AG04450 (cell line): ENCODE measurements around the gene GALNT9. TPM values are rescaled to one million over a fixed set of nuclear protein-coding genes. Genes with fewer than 3 reads are reported as not detected.

Experiments
- CTCF ChIA-PET: fragments of 300-600, 350-600 bp; formaldehyde crosslinking; extraction: SDS; loops from one replicate; lab custom pipeline; 2022; ENCODE audit warnings: antibody characterized with exemption, inconsistent platforms; lab: Charles Lee
- POLR2A ChIA-PET: fragments of 350-600 bp; formaldehyde crosslinking; extraction: SDS; loops from one replicate; lab custom pipeline; 2021; ENCODE audit warnings: antibody characterized with exemption, inconsistent platforms; lab: Yijun Ruan, JAX
- DNase-seq: peaks from one replicate; pipeline ENCODE4 v3.0.0-alpha.2; 2011; ENCODE audit warnings: low read depth, low spot score
- H3K27ac ChIP-seq: one replicate; pipeline ENCODE4 v1.5.1; 2012; ENCODE audit warnings: low read depth, low read length, control low read depth
- H3K27me3 ChIP-seq: one replicate; pipeline ENCODE4 v1.6.0; 2012; ENCODE audit warnings: low read length; ENCODE audit not compliant: control insufficient read depth, insufficient read depth
- H3K4me3 ChIP-seq: 2 replicates; pipeline ENCODE4 v1.5.1; 2011; ENCODE audit warnings: mild to moderate bottlenecking, low read depth, low read length, control low read depth
- H3K9me3 ChIP-seq: 2 replicates; pipeline ENCODE4 v1.5.1; 2012; ENCODE audit warnings: low read length; ENCODE audit not compliant: control insufficient read depth, insufficient read depth
- polyA plus RNA-seq: library from polyadenylated mRNA; depleted of rRNA; stranded (reverse); fragments of >200 nt; gene quantifications from 2 replicates; pipeline ENCODE4 v1.2.3, GENCODE V29; 2011
- TF ChIP-seq, protein P1 (sequence below): IDR thresholded peaks from 2 replicates; pipeline ENCODE4 v1.5.1; 2011; ENCODE audit warnings: low read depth, low read length, control low read depth, inconsistent platforms

GALNT9 gene
- polyA plus RNA-seq, 1 experiment = not detected

DNA sequence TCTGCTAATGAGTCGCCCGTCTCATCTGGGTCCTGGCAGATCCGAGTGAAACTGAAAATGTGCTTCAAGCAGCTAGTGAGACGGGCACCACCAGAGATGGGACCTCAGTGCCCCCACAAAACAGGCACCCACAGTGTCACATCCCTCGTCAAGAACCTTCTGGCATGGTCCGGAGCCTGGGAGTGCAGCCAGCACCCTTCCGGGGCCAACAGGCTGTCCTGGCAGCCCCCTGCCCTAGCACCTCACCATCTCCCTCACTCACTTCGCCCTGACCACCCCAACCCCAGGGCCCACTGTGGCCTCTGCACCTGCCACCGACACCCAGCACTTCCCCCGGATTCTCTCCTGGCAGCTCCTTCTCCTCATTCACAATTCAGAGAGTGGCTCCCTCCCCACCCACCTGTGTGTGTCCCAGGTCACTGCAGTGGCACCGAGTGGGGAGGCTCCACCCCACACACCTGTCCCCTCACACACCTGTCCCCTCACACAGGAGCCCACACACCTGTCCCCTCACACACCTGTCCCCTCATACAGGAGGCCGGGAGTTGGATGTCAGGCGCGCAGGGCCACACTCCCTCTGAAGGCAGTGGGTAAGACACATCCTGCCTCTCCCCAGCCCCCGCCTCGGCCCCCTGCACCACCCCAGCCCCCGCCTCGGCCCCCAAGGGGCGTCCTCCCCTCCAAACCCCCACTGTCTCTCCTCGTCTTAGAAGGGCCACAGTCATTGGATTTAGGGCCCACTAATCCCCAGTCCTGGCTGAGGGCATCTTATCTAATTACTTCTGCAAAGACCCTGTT lies 7.9 kb downstream of the GALNT9 start:
- peaks cover 23% of the 10 kb centered on the region; the same call in 1 of the 2 replicates for H3K9me3 ChIP-seq
- ChIA-PET CTCF (no interaction called here), POLR2A (no interaction called here)
- TF ChIP-seq, protein P1, sequence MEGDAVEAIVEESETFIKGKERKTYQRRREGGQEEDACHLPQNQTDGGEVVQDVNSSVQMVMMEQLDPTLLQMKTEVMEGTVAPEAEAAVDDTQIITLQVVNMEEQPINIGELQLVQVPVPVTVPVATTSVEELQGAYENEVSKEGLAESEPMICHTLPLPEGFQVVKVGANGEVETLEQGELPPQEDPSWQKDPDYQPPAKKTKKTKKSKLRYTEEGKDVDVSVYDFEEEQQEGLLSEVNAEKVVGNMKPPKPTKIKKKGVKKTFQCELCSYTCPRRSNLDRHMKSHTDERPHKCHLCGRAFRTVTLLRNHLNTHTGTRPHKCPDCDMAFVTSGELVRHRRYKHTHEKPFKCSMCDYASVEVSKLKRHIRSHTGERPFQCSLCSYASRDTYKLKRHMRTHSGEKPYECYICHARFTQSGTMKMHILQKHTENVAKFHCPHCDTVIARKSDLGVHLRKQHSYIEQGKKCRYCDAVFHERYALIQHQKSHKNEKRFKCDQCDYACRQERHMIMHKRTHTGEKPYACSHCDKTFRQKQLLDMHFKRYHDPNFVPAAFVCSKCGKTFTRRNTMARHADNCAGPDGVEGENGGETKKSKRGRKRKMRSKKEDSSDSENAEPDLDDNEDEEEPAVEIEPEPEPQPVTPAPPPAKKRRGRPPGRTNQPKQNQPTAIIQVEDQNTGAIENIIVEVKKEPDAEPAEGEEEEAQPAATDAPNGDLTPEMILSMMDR = no peak
- no peak overlapping the region for H3K4me3 ChIP-seq
- no peak for DNase-seq
- peaks cover 17% of the 10 kb centered on the region for H3K27me3 ChIP-seq
- H3K27ac ChIP-seq = no peak overlapping the region

GRCh38 chr12:132320767-132321211 lies 8.6 kb downstream of the GALNT9 start:
- TF ChIP-seq, protein P1 = no peak
- peaks cover 17% of the 10 kb centered on the region for H3K27me3 ChIP-seq
- CTCF ChIA-PET = no interaction called here

DNA sequence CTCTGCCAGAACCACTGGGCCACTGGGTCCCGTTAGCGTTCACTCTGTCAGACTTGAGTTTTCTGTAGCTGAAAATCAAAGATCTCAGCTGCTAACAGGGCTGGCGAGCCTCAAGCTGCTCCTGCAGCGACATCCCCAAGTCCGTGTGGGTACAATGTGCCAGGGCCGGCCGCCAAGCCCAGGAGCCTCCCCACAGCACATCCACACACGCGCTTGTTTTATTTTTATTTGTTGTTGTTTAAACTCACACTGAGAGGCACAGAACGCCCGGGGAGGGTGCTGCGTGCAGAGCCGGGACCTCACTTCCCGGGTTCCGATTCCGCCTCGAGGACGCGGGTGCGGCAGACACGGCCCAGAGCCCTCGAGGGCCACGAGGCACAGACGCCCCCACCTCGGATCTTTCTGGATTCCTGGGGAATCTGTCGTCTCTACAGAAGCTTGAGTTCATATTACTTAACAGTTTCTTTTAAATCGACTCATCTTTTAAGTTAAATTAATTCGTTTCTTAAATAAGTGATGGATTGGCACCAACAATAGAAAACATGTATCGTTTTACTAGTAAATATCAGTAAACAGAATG lies 9.3 kb downstream of the GALNT9 start:
- ChIA-PET CTCF (no interaction called here), POLR2A (no interaction called here)
- Histone ChIP-seq H3K27ac (no peak overlapping the region), H3K27me3 (peaks cover 17% of the 10 kb centered on the region), H3K9me3 (peaks cover 33% of the 10 kb centered on the region; the same call in 1 of the 2 replicates), H3K4me3 (no peak overlapping the region)
- no peak for DNase-seq
- TF ChIP-seq, protein P1 = no peak

More at GRCh38 chr12:132320767-132321211, 8.6 kb downstream of the GALNT9 start:
- Histone ChIP-seq H3K4me3 (no peak overlapping the region), H3K9me3 (peaks cover 28% of the 10 kb centered on the region; the same call in 1 of the 2 replicates), H3K27ac (no peak overlapping the region)
- DNase-seq = no peak
- POLR2A ChIA-PET = no interaction called here

DNA sequence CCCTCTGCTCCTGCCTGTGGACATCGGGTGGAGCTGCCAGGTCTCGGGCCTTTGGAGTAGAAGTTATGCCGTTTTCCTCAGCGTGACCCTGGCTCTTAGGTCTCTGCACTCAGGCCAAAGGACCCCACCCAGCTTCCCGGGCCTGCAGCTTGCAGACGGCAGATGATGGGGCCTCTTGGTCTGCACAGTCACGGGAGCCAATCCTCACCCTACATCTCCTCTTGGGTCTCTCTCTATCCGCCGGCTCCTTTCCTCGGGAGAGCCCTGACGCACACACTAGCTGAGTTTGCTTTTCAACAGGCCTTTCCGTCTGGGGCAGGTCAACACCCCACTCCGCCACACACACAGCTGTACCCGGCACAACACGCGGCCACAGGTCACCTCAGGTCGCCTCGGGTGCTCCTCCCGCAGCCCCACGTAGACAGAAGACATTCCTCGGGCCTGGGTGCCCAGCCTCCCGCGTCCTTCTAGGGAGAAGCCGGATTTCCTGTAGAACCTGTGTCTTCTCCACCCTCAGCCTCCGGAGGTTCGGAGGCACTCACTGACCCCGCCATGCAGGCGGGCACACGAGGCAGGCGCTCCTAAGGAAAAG lies 9.9 kb downstream of the GALNT9 start:
- ChIA-PET POLR2A (no interaction called here), CTCF (no interaction called here)
- Histone ChIP-seq H3K27me3 (peaks cover 12% of the 10 kb centered on the region), H3K4me3 (no peak overlapping the region), H3K9me3 (peaks cover 39% of the 10 kb centered on the region), H3K27ac (no peak overlapping the region)
- DNase-seq = no peak
- TF ChIP-seq, protein P1 = no peak

DNA sequence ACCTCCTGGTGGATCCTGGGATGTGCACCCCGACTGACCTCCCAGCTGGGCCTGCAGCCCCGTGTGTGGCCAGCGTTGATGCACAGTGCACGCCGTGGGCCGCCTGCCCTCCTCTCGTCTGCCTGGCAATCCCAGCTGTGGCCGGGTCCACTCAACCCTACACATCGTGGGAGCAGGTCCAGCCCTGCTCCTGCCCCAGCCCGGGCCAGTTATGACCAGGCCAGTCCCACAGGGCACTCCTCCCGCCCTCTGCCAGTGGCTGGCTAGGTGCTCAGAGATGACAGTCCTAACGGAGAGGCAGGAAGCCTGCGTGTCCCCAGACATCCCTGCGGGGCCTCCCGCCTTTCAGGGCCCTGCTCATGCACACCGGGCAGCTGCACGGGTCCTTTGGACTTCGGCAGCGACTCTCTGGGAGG lies 10.8 kb downstream of the GALNT9 start:
- ChIA-PET POLR2A (no interaction called here), CTCF (no interaction called here)
- TF ChIP-seq, protein P1 = no peak
- Histone ChIP-seq H3K27me3 (peaks cover 9% of the 10 kb centered on the region), H3K4me3 (no peak overlapping the region), H3K27ac (no peak overlapping the region), H3K9me3 (peaks cover 41% of the 10 kb centered on the region)
- DNase-seq = no peak
